Measurements from ENCODE around the gene GRIK5.

DNA sequence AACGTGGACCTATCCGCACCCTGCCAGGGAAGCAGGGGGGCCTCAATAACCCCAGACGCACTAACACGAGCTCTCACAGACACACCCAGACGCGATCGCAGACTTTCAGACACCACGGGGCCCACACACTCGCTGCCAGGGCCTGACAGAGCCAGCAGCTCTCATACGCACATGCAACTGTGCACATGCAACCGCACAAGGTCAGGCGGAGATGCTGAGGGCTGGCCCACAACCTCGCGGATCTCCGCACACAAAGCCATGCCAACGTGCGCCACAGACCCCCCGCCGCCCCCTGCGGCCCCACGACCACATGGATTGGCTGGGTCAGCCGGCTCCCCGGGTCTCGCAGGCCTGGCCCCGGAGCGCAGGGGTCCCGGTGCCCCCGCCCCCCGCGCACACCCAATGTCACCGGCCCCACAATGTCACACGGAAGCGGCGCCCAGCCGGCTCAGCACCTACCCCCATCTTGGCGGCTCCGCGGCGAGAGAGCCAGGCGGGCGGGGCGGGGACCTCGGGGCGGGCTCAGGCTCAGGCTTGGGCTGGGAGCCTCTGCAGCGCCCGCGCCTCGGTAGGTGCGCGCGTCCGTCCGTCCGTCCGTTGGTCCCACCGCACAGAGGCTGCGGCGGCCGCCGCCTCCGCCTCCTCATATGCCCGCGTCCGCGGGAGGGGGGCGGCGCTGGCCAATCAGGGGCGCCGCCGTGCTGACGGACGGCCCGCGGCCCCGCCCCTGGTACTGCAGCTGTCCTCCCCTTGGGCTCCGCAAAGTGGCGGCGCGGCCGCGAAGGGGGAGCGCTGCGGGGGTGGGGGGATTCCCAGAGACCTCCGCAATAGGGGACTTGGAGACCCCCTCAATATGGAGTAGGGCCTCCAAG, 76.2 kb downstream of the GRIK5 start, which contains the start of gene ATP1A3:
- TF ChIP-seq, protein P1, sequence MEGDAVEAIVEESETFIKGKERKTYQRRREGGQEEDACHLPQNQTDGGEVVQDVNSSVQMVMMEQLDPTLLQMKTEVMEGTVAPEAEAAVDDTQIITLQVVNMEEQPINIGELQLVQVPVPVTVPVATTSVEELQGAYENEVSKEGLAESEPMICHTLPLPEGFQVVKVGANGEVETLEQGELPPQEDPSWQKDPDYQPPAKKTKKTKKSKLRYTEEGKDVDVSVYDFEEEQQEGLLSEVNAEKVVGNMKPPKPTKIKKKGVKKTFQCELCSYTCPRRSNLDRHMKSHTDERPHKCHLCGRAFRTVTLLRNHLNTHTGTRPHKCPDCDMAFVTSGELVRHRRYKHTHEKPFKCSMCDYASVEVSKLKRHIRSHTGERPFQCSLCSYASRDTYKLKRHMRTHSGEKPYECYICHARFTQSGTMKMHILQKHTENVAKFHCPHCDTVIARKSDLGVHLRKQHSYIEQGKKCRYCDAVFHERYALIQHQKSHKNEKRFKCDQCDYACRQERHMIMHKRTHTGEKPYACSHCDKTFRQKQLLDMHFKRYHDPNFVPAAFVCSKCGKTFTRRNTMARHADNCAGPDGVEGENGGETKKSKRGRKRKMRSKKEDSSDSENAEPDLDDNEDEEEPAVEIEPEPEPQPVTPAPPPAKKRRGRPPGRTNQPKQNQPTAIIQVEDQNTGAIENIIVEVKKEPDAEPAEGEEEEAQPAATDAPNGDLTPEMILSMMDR (IDR thresholded peaks at IDR 0.05; ENCODE audit: poor library complexity, severe bottlenecking), result no peak
- TF ChIP-seq SMC3 (conservative IDR thresholded peaks at IDR 0.05; ENCODE audit: poor library complexity), result peak; percentile 46
